Ascending aorta (tissue), 2 donors: ENCODE data around the gene C1orf174. TPM values are rescaled to one million over a fixed set of nuclear protein-coding genes. Genes with fewer than 3 reads are reported as not detected.

Source experiments
- DNase-seq, 2 donors: peaks; one replicate each; pipeline ENCODE4 v3.0.0-alpha.2; 2019; ENCODE audit warnings: low spot score in 2 of 2
- H3K27ac ChIP-seq, 2 donors: fragments of 200-600 bp; sonication (generic); one replicate each; pipeline ENCODE4 v1.5.1; 2016 to 2017; ENCODE audit warnings: mild to moderate bottlenecking in 1 of 2
- H3K27me3 ChIP-seq: fragments of 200-600 bp; sonication (generic); one replicate; pipeline ENCODE4 v1.5.1; 2017
- H3K36me3 ChIP-seq, 2 donors: fragments of 200-600 bp; sonication (generic); one replicate each; pipeline ENCODE4 v1.5.1; 2016
- H3K4me1 ChIP-seq, 2 donors: fragments of 200-600 bp; sonication (generic); one replicate each; pipeline ENCODE4 v1.5.1; 2016 to 2017; ENCODE audit warnings: mild to moderate bottlenecking in 1 of 2
- H3K4me3 ChIP-seq, 2 donors: fragments of 200-600 bp; sonication (generic); one replicate each; pipeline ENCODE4 v1.5.1; 2016 to 2017; ENCODE audit warnings: mild to moderate bottlenecking in 1 of 2
- H3K9me3 ChIP-seq, 2 donors: fragments of 200-600 bp; sonication (generic); one replicate each; pipeline ENCODE4 v1.5.1; 2016
- intact Hi-C: fragments of 100-400 bp; cut with DNase I; formaldehyde crosslinking; loops from one replicate; pipeline ENCODE4 v1.15.1; 2023
- total RNA-seq: library from RNA; depleted of rRNA; stranded (reverse); fragments of >200 nt; gene quantifications from one replicate; pipeline ENCODE4 v1.1.0, GENCODE V29; 2016
- TF ChIP-seq, protein P1 (sequence below), 3 experiments: fragments of 200-600 bp in 2 of 3; fragments of 450-650 bp in 1 of 3; sonication (generic) in 2 of 3; IDR thresholded peaks; one replicate each; pipeline ENCODE4 v1.5.1; 2016 to 2019; ENCODE audit warnings: antibody characterized with exemption in 3 of 3, mild to moderate bottlenecking in 1 of 3, moderate library complexity in 1 of 3

C1orf174 gene
- total RNA-seq, 1 donor from 2014 or later, result 14.9 TPM

DNA sequence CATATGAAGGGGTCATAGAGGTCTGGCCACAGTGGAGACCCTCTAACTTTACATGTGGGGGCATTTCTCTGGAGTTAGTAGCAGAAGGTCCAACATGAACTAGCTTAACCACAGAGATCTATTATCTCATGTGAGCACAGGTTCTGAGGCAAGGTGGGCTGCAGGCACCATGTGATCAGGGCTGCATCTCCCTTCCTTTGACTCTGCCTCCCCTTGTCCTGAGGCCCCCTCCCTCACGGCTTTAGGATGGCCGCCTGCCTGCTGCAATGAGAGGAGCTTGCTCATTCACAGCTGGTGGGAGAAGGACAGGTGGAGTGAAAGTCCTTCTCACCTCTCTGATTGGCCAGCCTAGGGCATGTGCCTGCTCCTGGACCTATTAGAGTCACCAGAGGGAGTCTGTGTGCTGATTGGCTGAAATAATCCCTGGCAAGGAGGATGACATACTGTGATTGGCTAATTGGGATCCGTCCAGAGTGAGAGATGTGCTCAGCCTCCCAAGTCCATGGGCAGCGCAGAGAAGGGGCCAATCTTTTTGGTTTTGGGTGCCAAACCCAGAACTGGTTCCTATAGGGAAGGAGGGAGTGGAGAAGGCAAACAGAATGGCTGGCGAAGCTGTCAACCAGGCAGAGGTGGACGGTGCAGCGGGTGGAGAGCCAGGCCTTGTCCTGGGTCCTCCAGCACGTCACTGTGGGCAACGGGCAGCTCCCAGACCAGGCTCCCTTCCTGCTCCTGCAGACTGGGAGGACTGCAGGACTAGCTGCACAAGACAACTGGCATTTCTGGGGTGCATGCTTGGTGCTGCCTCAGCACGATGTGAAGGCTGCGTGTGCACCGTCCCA lies 39.4 kb upstream of the C1orf174 start:
- Histone ChIP-seq H3K36me3 (no peaks in the 10 kb centered on the region), H3K27ac (no peak overlapping the region), H3K4me1 (no peaks in the 10 kb centered on the region), H3K27me3 (no peaks in the 10 kb centered on the region), H3K9me3 (no peaks in the 10 kb centered on the region), H3K4me3 (no peak overlapping the region)
- intact Hi-C loops, result no loop called here
- TF ChIP-seq, protein P1, sequence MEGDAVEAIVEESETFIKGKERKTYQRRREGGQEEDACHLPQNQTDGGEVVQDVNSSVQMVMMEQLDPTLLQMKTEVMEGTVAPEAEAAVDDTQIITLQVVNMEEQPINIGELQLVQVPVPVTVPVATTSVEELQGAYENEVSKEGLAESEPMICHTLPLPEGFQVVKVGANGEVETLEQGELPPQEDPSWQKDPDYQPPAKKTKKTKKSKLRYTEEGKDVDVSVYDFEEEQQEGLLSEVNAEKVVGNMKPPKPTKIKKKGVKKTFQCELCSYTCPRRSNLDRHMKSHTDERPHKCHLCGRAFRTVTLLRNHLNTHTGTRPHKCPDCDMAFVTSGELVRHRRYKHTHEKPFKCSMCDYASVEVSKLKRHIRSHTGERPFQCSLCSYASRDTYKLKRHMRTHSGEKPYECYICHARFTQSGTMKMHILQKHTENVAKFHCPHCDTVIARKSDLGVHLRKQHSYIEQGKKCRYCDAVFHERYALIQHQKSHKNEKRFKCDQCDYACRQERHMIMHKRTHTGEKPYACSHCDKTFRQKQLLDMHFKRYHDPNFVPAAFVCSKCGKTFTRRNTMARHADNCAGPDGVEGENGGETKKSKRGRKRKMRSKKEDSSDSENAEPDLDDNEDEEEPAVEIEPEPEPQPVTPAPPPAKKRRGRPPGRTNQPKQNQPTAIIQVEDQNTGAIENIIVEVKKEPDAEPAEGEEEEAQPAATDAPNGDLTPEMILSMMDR (IDR thresholded peaks at IDR 0.05), result no peak
- no peak for DNase-seq

DNA sequence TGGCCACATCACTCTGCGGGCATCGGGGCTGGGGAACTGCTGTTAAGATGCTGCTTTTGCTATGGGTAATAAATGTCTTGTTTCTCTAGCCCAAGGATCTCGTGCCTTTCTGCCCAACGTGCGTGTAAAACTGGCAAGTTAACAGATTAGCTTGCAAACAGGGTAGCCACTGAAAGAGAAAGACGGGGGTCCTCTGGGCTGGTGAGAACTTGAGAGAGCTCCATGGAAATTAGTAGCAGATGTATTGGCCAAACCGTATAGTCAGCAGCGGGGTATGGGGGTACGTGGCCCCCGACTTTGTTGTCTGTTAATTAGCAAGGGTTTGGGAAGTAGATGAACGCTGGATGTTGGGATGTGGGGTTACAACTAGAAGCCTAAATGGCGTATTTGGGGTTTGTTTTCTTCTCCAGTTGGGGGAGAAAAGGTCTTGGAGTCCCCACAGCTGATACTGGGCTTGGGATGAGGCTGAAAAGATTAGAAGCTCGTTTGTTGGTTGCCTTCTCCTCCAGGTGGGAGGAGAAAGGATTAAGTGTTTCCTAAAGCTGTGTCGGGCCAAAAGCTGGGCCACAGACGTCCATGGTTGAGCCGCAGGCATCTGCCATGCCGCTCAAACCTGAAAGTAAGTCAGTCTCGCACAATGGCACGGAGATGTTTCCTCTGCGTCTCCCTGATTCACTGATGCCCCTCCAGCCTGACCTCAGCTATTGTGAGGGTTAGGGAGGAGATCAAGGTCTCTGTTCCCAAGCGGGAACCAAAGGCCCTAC lies 32.3 kb upstream of the C1orf174 start:
- intact Hi-C loops, result no loop called here
- Histone ChIP-seq H3K27ac (no peak overlapping the region), H3K36me3 (no peaks in the 10 kb centered on the region), H3K9me3 (no peaks in the 10 kb centered on the region), H3K27me3 (no peaks in the 10 kb centered on the region), H3K4me3 (no peak overlapping the region), H3K4me1 (no peaks in the 10 kb centered on the region)
- TF ChIP-seq, protein P1 (IDR thresholded peaks at IDR 0.05), result no peak
- no peak for DNase-seq

GRCh38 chr1:3931007-3931912 lies 31.2 kb upstream of the C1orf174 start:
- intact Hi-C loops, result no loop called here
- no peaks in the 10 kb centered on the region for H3K27me3 ChIP-seq
- no peaks in the 10 kb centered on the region for H3K4me1 ChIP-seq

GRCh38 chr1:3930301-3931006 lies 30.4 kb upstream of the C1orf174 start:
- no peaks in the 10 kb centered on the region for H3K4me1 ChIP-seq
- H3K4me3 ChIP-seq, result no peak overlapping the region
- H3K27ac ChIP-seq, result no peak overlapping the region
- no peaks in the 10 kb centered on the region for H3K27me3 ChIP-seq
- H3K9me3 ChIP-seq, result no peaks in the 10 kb centered on the region
- intact Hi-C loops, result no loop called here
- DNase-seq, result no peak
- TF ChIP-seq, protein P1 (IDR thresholded peaks at IDR 0.05), result no peak
- H3K36me3 ChIP-seq, result no peaks in the 10 kb centered on the region

More at GRCh38 chr1:3931007-3931912, 31.2 kb upstream of the C1orf174 start:
- Histone ChIP-seq H3K9me3 (no peaks in the 10 kb centered on the region), H3K4me3 (no peak overlapping the region), H3K36me3 (no peaks in the 10 kb centered on the region), H3K27ac (no peak overlapping the region)
- no peak for DNase-seq
- TF ChIP-seq, protein P1 (IDR thresholded peaks at IDR 0.05), result no peak

DNA sequence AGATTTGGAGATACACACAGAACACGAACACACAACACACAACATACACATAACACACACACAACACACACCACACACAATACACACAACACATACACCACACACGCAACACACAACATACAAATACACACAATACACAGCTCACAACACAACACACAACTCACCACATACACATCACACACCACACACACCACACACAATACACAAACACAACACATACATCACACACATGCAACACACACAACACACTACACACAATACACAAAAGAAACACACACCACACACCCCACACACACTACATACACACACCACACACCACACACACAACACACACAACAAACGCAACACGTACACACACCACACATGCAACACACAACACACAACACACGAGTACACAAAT lies 29.1 kb upstream of the C1orf174 start:
- intact Hi-C loops, result no loop called here
- TF ChIP-seq, protein P1 (IDR thresholded peaks at IDR 0.05), result no peak
- no peak for DNase-seq
- Histone ChIP-seq H3K27me3 (no peaks in the 10 kb centered on the region), H3K36me3 (no peaks in the 10 kb centered on the region), H3K9me3 (no peaks in the 10 kb centered on the region), H3K27ac (no peak overlapping the region), H3K4me3 (no peak overlapping the region), H3K4me1 (no peaks in the 10 kb centered on the region)
